ENCODE data around the gene DDTL. TPM values are rescaled to one million over a fixed set of nuclear protein-coding genes. Genes with fewer than 3 reads are reported as not detected.
A peak's percentile ranks its signal among the peaks of the same experiment; 100 is the strongest.
"Not testable (repeated sequence)": the region's sequence is repeated elsewhere in the genome, so short reads cannot be mapped to it uniquely, and the experiment has no call there.

DDTL gene
- total RNA-seq, 1 experiment from 2014 or later = 6.0 TPM

DNA sequence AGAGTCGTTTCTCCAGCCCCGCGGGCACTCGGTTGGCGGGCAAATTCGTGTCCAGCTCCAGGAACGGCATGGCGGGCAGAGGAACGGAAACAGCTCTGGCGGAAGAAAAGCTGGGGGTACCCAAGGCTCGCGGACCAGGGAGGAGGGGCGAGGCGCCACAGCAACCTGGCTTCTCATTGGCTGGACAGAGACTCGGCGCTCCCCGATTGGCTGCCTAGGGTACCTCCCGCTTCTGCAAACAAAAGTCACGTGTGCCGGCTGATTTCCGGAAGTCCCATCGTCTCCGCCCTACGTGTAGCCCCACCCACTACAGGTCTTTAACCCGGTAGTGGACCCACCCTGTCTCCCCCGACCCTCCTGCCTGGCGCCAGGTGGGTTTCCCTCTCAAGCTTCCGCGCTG lies 7.7 kb downstream of the DDTL start, which contains the start of gene DDT:
Gene DDT, minus strand, starts transcription at position 97 of the 400 bp plus-strand sequence. Its CDS starts 27 bp downstream, at position 70.
- not testable (repeated sequence) for H3K4me3 ChIP-seq (ENCODE audit: low read length); H3K27ac ChIP-seq (ENCODE audit: low read length); DNase-seq; H4K20me1 ChIP-seq (ENCODE audit: insufficient read depth, low read depth, low read length); H3K9me2 ChIP-seq (replicated peaks; ENCODE audit: insufficient read depth, low read length); H3K4me2 ChIP-seq (ENCODE audit: low read depth, low read length, poor library complexity, severe bottlenecking); H3K27me3 ChIP-seq (ENCODE audit: low read length); H3K9me3 ChIP-seq (ENCODE audit: low read length); H2AFZ ChIP-seq (ENCODE audit: low read length); H3K9ac ChIP-seq (ENCODE audit: low read length)
- Histone ChIP-seq H3K79me2 (ENCODE audit: low read length) (peaks cover 22% of the 10 kb centered on the region), H3K36me3 (ENCODE audit: insufficient read depth, low read length) (peaks cover 26% of the 10 kb centered on the region), H3K4me1 (ENCODE audit: low read length) (peaks cover 26% of the 10 kb centered on the region)

GRCh38 chr22:23974836-23975352 lies 8.2 kb downstream of the DDTL start:
- DNase-seq; H3K4me2 ChIP-seq (ENCODE audit: low read depth, low read length, poor library complexity, severe bottlenecking): not testable (repeated sequence)

DNA sequence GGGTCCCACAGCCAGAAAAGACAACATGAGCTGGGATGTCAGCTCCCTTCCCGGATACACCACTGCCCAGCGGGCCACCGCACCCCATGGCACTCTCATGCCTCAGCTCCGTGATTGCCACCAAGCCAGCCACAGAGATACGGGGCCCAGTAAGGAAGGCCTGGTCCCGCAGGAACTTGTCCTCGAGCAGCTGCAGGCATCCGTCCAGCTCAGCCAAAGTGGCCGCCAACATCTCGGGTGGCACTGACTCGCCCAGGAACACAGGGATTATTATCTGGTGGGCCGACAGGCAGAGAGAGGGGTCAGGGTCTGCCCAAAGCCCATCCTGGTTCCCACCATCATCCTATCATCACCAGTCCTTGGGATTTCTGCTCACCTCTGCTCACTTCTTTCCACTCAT lies 10.6 kb downstream of the DDTL start:
- H3K9me2 ChIP-seq (replicated peaks; ENCODE audit: insufficient read depth, low read length); H4K20me1 ChIP-seq (ENCODE audit: insufficient read depth, low read depth, low read length); H3K36me3 ChIP-seq (ENCODE audit: insufficient read depth, low read length); H3K4me2 ChIP-seq (ENCODE audit: low read depth, low read length, poor library complexity, severe bottlenecking); H3K27ac ChIP-seq (ENCODE audit: low read length); H3K4me3 ChIP-seq (ENCODE audit: low read length); H3K4me1 ChIP-seq (ENCODE audit: low read length); DNase-seq; H3K9ac ChIP-seq (ENCODE audit: low read length); H2AFZ ChIP-seq (ENCODE audit: low read length); H3K9me3 ChIP-seq (ENCODE audit: low read length); H3K79me2 ChIP-seq (ENCODE audit: low read length); H3K27me3 ChIP-seq (ENCODE audit: low read length): not testable (repeated sequence)

More at GRCh38 chr22:23974836-23975352, 8.2 kb downstream of the DDTL start:
- not testable (repeated sequence) for H3K9me3 ChIP-seq (ENCODE audit: low read length); H3K4me3 ChIP-seq (ENCODE audit: low read length); H4K20me1 ChIP-seq (ENCODE audit: insufficient read depth, low read depth, low read length); H3K27me3 ChIP-seq (ENCODE audit: low read length); H3K27ac ChIP-seq (ENCODE audit: low read length); H3K9ac ChIP-seq (ENCODE audit: low read length); H2AFZ ChIP-seq (ENCODE audit: low read length); H3K9me2 ChIP-seq (replicated peaks; ENCODE audit: insufficient read depth, low read length)
- peaks cover 16% of the 10 kb centered on the region for H3K79me2 ChIP-seq (ENCODE audit: low read length)
- H3K4me1 ChIP-seq (ENCODE audit: low read length) = peaks cover 21% of the 10 kb centered on the region
- H3K36me3 ChIP-seq (ENCODE audit: insufficient read depth, low read length) = peaks cover 20% of the 10 kb centered on the region

- H3K27ac ChIP-seq (ENCODE audit: low read length); H3K36me3 ChIP-seq (ENCODE audit: insufficient read depth, low read length); H4K20me1 ChIP-seq (ENCODE audit: insufficient read depth, low read depth, low read length); H3K79me2 ChIP-seq (ENCODE audit: low read length); H3K27me3 ChIP-seq (ENCODE audit: low read length); H3K4me2 ChIP-seq (ENCODE audit: low read depth, low read length, poor library complexity, severe bottlenecking); H3K4me1 ChIP-seq (ENCODE audit: low read length); H3K9me3 ChIP-seq (ENCODE audit: low read length); H3K9me2 ChIP-seq (replicated peaks; ENCODE audit: insufficient read depth, low read length); H2AFZ ChIP-seq (ENCODE audit: low read length); H3K9ac ChIP-seq (ENCODE audit: low read length); H3K4me3 ChIP-seq (ENCODE audit: low read length); DNase-seq: not testable (repeated sequence)
These were observed 13.0 kb downstream of the DDTL start, which contains the start of gene GSTT2 for GRCh38 chr22:23979557-23980240. GSTT2 (plus strand) TSS chr22:23980134.

DNA sequence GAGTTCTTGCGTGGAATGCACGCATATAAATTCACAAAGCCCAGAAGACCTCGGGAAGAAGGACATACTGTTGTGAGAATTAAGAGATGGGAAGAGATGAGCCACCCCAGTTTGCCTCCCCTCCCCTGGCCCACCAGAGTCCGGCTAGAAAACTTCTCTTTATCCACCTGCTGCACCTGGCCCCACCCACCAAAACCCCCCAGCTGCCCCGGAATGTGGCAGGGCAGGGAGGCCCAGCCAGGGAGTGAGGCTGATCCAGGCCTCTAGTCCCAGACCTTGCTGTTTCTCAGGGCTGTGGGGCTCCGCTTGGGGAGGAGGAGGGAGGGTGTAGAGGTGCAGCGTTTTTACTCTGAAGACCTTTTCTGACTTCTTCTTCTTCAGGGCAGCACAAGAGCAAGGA lies 13.9 kb downstream of the DDTL start:
- not testable (repeated sequence) for H3K27me3 ChIP-seq (ENCODE audit: low read length); H3K79me2 ChIP-seq (ENCODE audit: low read length); H4K20me1 ChIP-seq (ENCODE audit: insufficient read depth, low read depth, low read length); DNase-seq; H2AFZ ChIP-seq (ENCODE audit: low read length); H3K4me3 ChIP-seq (ENCODE audit: low read length); H3K4me2 ChIP-seq (ENCODE audit: low read depth, low read length, poor library complexity, severe bottlenecking); H3K27ac ChIP-seq (ENCODE audit: low read length); H3K4me1 ChIP-seq (ENCODE audit: low read length); H3K9me3 ChIP-seq (ENCODE audit: low read length); H3K36me3 ChIP-seq (ENCODE audit: insufficient read depth, low read length); H3K9me2 ChIP-seq (replicated peaks; ENCODE audit: insufficient read depth, low read length); H3K9ac ChIP-seq (ENCODE audit: low read length)

DNA sequence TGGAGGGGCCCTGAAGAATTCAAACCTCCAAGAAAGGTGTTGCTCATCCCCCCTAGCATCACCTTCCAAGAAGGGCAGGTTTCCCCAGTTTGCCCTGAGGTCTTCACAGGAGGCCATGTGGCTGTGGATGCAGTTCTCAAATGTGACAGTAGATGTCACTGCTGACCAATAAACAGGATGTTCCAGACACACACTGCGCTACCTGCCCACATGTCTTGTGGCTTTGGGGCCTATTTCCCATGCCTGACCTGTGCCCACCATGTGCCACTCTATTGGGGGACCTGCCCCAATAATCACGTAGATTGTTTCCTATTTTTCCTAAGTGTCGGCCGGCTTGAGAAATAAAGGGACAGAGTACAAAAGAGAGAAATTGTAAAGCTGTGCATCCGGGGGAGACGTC lies 17.7 kb downstream of the DDTL start:
- no peak overlapping the region for H3K4me3 ChIP-seq (ENCODE audit: low read length)
- peak; percentile 63 for DNase-seq
- no peaks in the 10 kb centered on the region for H3K4me1 ChIP-seq (ENCODE audit: low read length)
- no peaks in the 10 kb centered on the region for H4K20me1 ChIP-seq (ENCODE audit: insufficient read depth, low read depth, low read length)
- H3K79me2 ChIP-seq (ENCODE audit: low read length) = no peaks in the 10 kb centered on the region
- no peaks in the 10 kb centered on the region for H3K9me2 ChIP-seq (replicated peaks; ENCODE audit: insufficient read depth, low read length)
- no peak overlapping the region for H2AFZ ChIP-seq (ENCODE audit: low read length)
- H3K27me3 ChIP-seq (ENCODE audit: low read length) = no peaks in the 10 kb centered on the region
- no peaks in the 10 kb centered on the region for H3K36me3 ChIP-seq (ENCODE audit: insufficient read depth, low read length)
- no peak overlapping the region for H3K9ac ChIP-seq (ENCODE audit: low read length)
- no peak overlapping the region for H3K27ac ChIP-seq (ENCODE audit: low read length)
- no peak overlapping the region for H3K4me2 ChIP-seq (ENCODE audit: low read depth, low read length, poor library complexity, severe bottlenecking)
- no peaks in the 10 kb centered on the region for H3K9me3 ChIP-seq (ENCODE audit: low read length)

DNA sequence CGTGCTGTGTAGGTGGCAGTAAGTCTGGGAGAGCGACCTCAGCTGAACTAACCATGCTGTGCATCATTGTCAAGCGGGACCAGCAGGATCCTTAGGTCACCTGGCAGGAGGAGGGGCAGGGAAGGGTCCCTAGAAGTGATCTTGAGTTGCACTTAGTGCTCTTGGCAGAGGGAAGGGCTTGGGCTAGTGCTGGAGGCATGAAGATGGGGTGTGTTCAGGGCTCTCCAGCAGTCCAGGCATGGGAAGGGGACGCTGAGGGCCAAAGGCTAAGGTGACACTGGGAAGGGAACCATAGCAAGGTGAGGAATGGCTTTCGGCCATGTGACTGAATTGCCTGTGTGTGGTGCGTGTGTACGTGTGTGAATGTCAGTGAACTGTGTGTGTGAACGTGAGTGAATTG lies 19.4 kb downstream of the DDTL start:
- H3K9me2 ChIP-seq (replicated peaks; ENCODE audit: insufficient read depth, low read length); H3K79me2 ChIP-seq (ENCODE audit: low read length); DNase-seq; H3K27ac ChIP-seq (ENCODE audit: low read length); H3K4me2 ChIP-seq (ENCODE audit: low read depth, low read length, poor library complexity, severe bottlenecking); H3K4me1 ChIP-seq (ENCODE audit: low read length); H3K4me3 ChIP-seq (ENCODE audit: low read length); H4K20me1 ChIP-seq (ENCODE audit: insufficient read depth, low read depth, low read length); H3K36me3 ChIP-seq (ENCODE audit: insufficient read depth, low read length); H2AFZ ChIP-seq (ENCODE audit: low read length); H3K9me3 ChIP-seq (ENCODE audit: low read length); H3K9ac ChIP-seq (ENCODE audit: low read length); H3K27me3 ChIP-seq (ENCODE audit: low read length): not testable (repeated sequence)

- H3K4me3 ChIP-seq (ENCODE audit: low read length); H3K79me2 ChIP-seq (ENCODE audit: low read length); H3K27ac ChIP-seq (ENCODE audit: low read length); H4K20me1 ChIP-seq (ENCODE audit: insufficient read depth, low read depth, low read length); H2AFZ ChIP-seq (ENCODE audit: low read length); H3K4me2 ChIP-seq (ENCODE audit: low read depth, low read length, poor library complexity, severe bottlenecking); H3K27me3 ChIP-seq (ENCODE audit: low read length); H3K9ac ChIP-seq (ENCODE audit: low read length); H3K36me3 ChIP-seq (ENCODE audit: insufficient read depth, low read length); H3K9me2 ChIP-seq (replicated peaks; ENCODE audit: insufficient read depth, low read length); H3K9me3 ChIP-seq (ENCODE audit: low read length); H3K4me1 ChIP-seq (ENCODE audit: low read length): not testable (repeated sequence)
- DNase-seq = peak; percentile 5
These were observed 20.0 kb downstream of the DDTL start for GRCh38 chr22:23986538-23987178.

Data from Karpas-422 (cell line).